CD8-positive, alpha-beta memory T cell (primary cell): ENCODE data around the gene IRAK1. TPM values are rescaled to one million over a fixed set of nuclear protein-coding genes. Genes with fewer than 3 reads are reported as not detected.

Experiments used
- CTCF ChIA-PET: fragments of 350-600 bp; sonication (Branson Sonifier 250); formaldehyde crosslinking; loops from one replicate; lab custom pipeline; 2021; ENCODE audit warnings: antibody characterized with exemption; lab: Charles Lee
- POLR2A ChIA-PET: fragments of 350-600 bp; sonication (Branson Sonifier 250); formaldehyde crosslinking; loops from one replicate; lab custom pipeline; 2021; ENCODE audit warnings: antibody characterized with exemption; lab: Charles Lee
- DNase-seq, 5 donors: peaks; one replicate each; pipeline versions ENCODE4 v3.0.0 to v3.0.0-alpha.2; 2020 to 2022; ENCODE audit warnings: mixed read lengths in 1 of 5
- H3K27ac ChIP-seq: one replicate; pipeline ENCODE4 v1.7.0; 2013; ENCODE audit warnings: low read depth, mild to moderate bottlenecking, low read length, moderate library complexity
- H3K27me3 ChIP-seq: 2 replicates; pipeline ENCODE4 v1.7.0; 2013; ENCODE audit warnings: low read length, mild to moderate bottlenecking; ENCODE audit not compliant: insufficient read depth, poor library complexity, severe bottlenecking
- H3K36me3 ChIP-seq: 2 replicates; pipeline ENCODE4 v1.7.0; 2013; ENCODE audit warnings: mild to moderate bottlenecking, low read length, moderate library complexity; ENCODE audit not compliant: insufficient read depth
- H3K4me1 ChIP-seq: 2 replicates; pipeline ENCODE4 v1.7.0; 2013; ENCODE audit warnings: mild to moderate bottlenecking, low read length, moderate library complexity; ENCODE audit not compliant: insufficient read depth
- H3K4me3 ChIP-seq: 2 replicates; pipeline ENCODE4 v1.7.0; 2013; ENCODE audit warnings: mild to moderate bottlenecking, low read length
- H3K9me3 ChIP-seq: 2 replicates; pipeline ENCODE4 v1.7.0; 2013; ENCODE audit warnings: mild to moderate bottlenecking, low read length
- H3K27ac Mint-ChIP-seq, 8 donors: one replicate each; pipeline ENCODE4 v1.8.0; 2020 to 2021; ENCODE audit warnings: mixed read lengths in 8 of 8, mild to moderate bottlenecking in 6 of 8, inconsistent platforms in 3 of 8, moderate library complexity in 3 of 8
- H3K27me3 Mint-ChIP-seq, 2 donors: one replicate each; pipeline ENCODE4 v1.8.0; 2020 to 2021; ENCODE audit warnings: mixed read lengths in 2 of 2, mild to moderate bottlenecking in 1 of 2, moderate library complexity in 1 of 2
- H3K36me3 Mint-ChIP-seq, 3 donors: one replicate each; pipeline ENCODE4 v1.8.0; 2020 to 2021; ENCODE audit warnings: mixed read lengths in 3 of 3, inconsistent platforms in 1 of 3, mild to moderate bottlenecking in 1 of 3
- H3K4me1 Mint-ChIP-seq, 3 donors: one replicate each; pipeline ENCODE4 v1.8.0; 2020 to 2021; ENCODE audit warnings: mixed read lengths in 3 of 3, inconsistent platforms in 1 of 3, mild to moderate bottlenecking in 1 of 3
- H3K4me3 Mint-ChIP-seq, 7 donors: one replicate each; pipeline ENCODE4 v1.8.0; 2020 to 2021; ENCODE audit warnings: mixed read lengths in 7 of 7, mild to moderate bottlenecking in 6 of 7, moderate library complexity in 4 of 7, inconsistent platforms in 2 of 7
- H3K9me3 Mint-ChIP-seq, 5 donors: one replicate each; pipeline ENCODE4 v1.8.0; 2020 to 2022; ENCODE audit warnings: mixed read lengths in 5 of 5, mild to moderate bottlenecking in 3 of 5, moderate library complexity in 2 of 5, inconsistent platforms in 1 of 5
- polyA plus RNA-seq: library from polyadenylated mRNA; unstranded; fragments of 300-500 nt; fragmentation: Illumina TruSeq; gene quantifications from one replicate; pipeline ENCODE4 v1.2.3, GENCODE V29; 2021
- total RNA-seq, 2 experiments: library from RNA; stranded (reverse); gene quantifications; one replicate each; pipeline ENCODE4 v1.2.3, GENCODE V29; 2021

IRAK1 gene
- total and polyA plus RNA-seq, 3 experiments from 2014 or later, result 58.0 to 214 (median 208) TPM

DNA sequence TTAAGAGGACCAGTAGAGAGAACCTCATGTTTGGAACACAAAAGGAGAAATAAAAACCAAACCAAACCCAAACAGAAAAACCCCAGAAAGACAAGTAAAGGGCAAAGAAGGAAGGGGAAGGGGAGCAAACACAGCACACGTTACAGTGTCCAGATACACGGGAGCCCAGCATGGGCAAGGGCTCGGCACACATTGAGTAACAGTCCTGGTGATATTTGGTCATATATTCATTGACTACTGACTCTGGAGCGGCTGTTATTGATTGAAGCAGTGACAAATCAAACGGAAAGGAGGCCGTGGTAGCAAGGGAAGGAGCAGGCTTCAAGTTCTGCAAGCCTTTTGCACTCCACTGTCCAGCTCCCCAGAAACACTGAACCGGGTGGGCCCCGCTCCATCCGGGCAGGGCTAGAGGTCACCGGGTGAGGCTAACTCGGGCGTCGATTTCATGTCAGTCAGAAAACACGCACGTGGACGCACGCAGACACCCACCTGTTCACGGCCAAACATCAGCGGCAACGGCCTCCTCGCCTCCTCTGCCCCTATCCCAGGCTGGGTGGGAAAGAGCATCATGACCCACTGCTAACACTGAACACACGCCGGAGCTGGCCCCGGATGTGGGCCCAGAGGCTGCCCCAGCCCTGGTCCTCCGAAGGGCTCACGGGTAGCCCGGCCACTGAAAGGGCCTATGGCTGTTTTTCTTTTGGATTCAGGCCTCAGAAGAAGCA is 3.7 kb upstream of the IRAK1 start:
- H3K4me1 Mint-ChIP-seq, result peaks cover 10 to 20% (median 16%) of the 10 kb centered on the region in 3 donors

DNA sequence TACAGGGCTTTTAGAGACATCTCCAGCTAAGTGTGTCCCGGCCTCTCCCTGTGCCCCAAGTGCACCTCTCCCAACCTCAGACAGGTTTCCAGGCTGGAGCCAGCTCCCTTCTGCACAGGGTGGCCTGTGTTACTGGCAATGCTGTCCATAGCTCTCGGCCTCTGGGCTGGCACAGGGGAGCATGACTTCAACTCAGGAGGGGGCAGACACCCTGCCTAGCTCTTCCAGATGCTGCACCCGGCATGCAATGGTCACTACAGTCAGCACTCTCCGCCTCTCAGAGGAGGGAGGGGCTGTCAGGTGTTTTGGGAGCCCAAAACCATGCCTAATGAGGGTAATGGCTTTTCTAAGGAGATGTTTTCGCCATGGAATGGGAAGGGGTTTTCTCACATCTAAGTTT is 2.4 kb upstream of the IRAK1 start:
- Mint-ChIP-seq H3K4me3 (peak overlapping the region in 2 of 7 donors; percentile 40 to 56), H3K27ac (peak overlapping the region in 4 of 8 donors; percentile 29 to 78 (median 69)), H3K9me3 (no peaks in the 10 kb centered on the region), H3K36me3 (peaks cover 0 to 24% (median 0%) of the 10 kb centered on the region in 3 donors), H3K4me1 (peaks cover 10 to 17% (median 11%) of the 10 kb centered on the region in 3 donors), H3K27me3 (peaks cover 0 to 6% of the 10 kb centered on the region in 2 donors)
- Histone ChIP-seq H3K4me3 (no peak overlapping the region), H3K27me3 (no peaks in the 10 kb centered on the region), H3K27ac (no peak overlapping the region), H3K9me3 (no peaks in the 10 kb centered on the region), H3K36me3 (no peaks in the 10 kb centered on the region), H3K4me1 (peaks cover 8% of the 10 kb centered on the region)
- DNase-seq, result no peak
- POLR2A ChIA-PET, result interaction anchor here (0.6 kb wide), 1 partner anchor 24 kb away, joined by 7 read pairs; no protein-coding TSS in a partner anchor
- CTCF ChIA-PET, result interaction anchor here (1.1 kb wide), 1 partner anchor 8 kb away, joined by 3 read pairs; no protein-coding TSS in a partner anchor

More for the DNA sequence above, 3.7 kb upstream of the IRAK1 start:
- H3K36me3 Mint-ChIP-seq, result peaks cover 0 to 29% (median 4%) of the 10 kb centered on the region in 3 donors
- ChIA-PET POLR2A (no interaction called here), CTCF (interaction anchor here (0.9 kb wide), 1 partner anchor 9 kb away, joined by 3 read pairs; no protein-coding TSS in a partner anchor)
- no peaks in the 10 kb centered on the region for H3K9me3 Mint-ChIP-seq
- H3K4me1 ChIP-seq, result peaks cover 8% of the 10 kb centered on the region
- no peak for DNase-seq
- peaks cover 0 to 9% of the 10 kb centered on the region in 2 donors for H3K27me3 Mint-ChIP-seq
- no peaks in the 10 kb centered on the region for H3K9me3 ChIP-seq
- H3K4me3 ChIP-seq, result no peak overlapping the region
- peak overlapping the region in 1 of 7 donors; percentile 74 for H3K4me3 Mint-ChIP-seq
- no peak overlapping the region for H3K27ac ChIP-seq
- no peaks in the 10 kb centered on the region for H3K27me3 ChIP-seq
- H3K36me3 ChIP-seq, result no peaks in the 10 kb centered on the region
- peak overlapping the region in 6 of 8 donors; percentile 17 to 95 (median 58) for H3K27ac Mint-ChIP-seq

DNA sequence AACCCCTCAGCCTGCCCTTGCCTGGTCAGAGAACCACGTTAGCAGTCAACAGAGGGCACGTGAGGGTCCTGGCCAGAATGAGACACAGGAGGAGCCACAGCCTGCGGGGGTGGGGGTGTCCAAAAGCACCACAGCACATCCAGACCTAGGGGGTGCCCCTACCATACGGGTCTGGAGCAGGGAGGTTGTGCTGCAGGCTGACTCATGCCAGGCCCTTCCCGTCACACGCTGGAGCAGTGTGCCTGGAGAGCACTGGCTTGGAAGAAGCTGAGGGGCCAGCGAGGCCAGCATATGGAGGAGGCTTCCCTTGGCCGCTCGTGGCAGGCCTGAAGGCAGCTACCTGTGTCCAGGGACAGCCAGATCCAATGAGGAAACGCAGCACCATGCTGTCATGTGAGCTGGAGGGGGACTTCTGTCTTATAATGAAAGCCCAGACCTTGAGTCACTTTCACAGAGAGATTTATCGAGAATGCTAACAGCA is 1.5 kb upstream of the IRAK1 start:
- DNase-seq, result no peak
- peak overlapping the region in 7 of 8 donors; percentile 17 to 97 (median 72) for H3K27ac Mint-ChIP-seq
- CTCF ChIA-PET, result interaction anchor here (1.4 kb wide), 1 partner anchor 20 kb away, joined by 4 read pairs; no protein-coding TSS in a partner anchor

DNA sequence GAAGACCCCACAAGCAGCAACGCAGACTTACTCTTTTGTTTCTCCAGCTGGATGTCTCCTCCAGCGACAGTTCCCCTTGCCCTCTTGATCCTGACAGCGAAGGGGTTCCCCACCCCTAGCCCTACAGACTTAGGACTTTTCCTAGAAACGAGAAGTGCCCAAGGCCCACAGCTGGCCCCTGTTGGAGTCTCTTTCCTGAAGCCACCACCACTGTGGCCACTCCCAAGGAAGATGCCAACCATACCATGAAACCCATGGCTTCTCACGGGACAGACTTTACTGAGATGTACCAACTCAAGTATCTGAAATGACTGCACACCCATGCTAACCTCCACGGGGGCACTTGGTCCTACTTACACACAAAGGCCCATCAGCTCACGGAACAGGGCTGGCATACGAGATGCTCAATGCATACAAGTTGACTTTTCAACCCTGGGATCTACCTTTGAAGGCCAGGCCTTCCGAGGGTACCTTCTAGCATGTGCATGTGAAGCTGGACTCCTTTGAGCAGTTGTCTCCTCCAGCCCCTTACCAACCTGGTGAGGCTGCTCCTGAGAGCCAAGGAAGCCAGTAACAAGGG is 924 bp upstream of the IRAK1 start:
- H3K27ac Mint-ChIP-seq, result peak overlapping the region; percentile 89 to 97 (median 92)
- H3K4me1 ChIP-seq, result peaks cover 8% of the 10 kb centered on the region
- no peak for DNase-seq
- H3K4me1 Mint-ChIP-seq, result peaks cover 13 to 21% (median 15%) of the 10 kb centered on the region in 3 donors
- peak overlapping the region; percentile 67 for H3K27ac ChIP-seq
- H3K4me3 Mint-ChIP-seq, result peak overlapping the region; percentile 85 to 92 (median 87)
- H3K9me3 ChIP-seq, result no peaks in the 10 kb centered on the region
- peak overlapping the region; percentile 39 for H3K4me3 ChIP-seq
- CTCF ChIA-PET, result interaction anchor here (1.3 to 1.4 kb wide), 3 partner anchors 21 to 52 kb away, joined by 3 to 5 read pairs (median 4); no protein-coding TSS in a partner anchor
- H3K9me3 Mint-ChIP-seq, result no peaks in the 10 kb centered on the region
- POLR2A ChIA-PET, result interaction anchor here (0.5 to 1.2 kb wide), 4 partner anchors 15 to 76 kb away, joined by 3 to 5 read pairs (median 4); partner anchors contain the start of gene TMEM187
- no peaks in the 10 kb centered on the region for H3K36me3 ChIP-seq
- H3K36me3 Mint-ChIP-seq, result peaks cover 0 to 29% (median 2%) of the 10 kb centered on the region in 3 donors
- H3K27me3 ChIP-seq, result no peaks in the 10 kb centered on the region
- peaks cover 0 to 4% of the 10 kb centered on the region in 2 donors for H3K27me3 Mint-ChIP-seq

More for the DNA sequence above, 1.5 kb upstream of the IRAK1 start:
- no peaks in the 10 kb centered on the region for H3K9me3 Mint-ChIP-seq
- no peaks in the 10 kb centered on the region for H3K9me3 ChIP-seq
- peaks cover 0 to 28% (median 0%) of the 10 kb centered on the region in 3 donors for H3K36me3 Mint-ChIP-seq
- H3K4me1 ChIP-seq, result peaks cover 8% of the 10 kb centered on the region
- POLR2A ChIA-PET, result interaction anchor here (1.1 kb wide), 1 partner anchor 49 kb away, joined by 3 read pairs; the partner anchor contains the start of gene TMEM187
- H3K27ac ChIP-seq, result no peak overlapping the region
- H3K4me3 ChIP-seq, result no peak overlapping the region
- no peak overlapping the region for H3K4me3 Mint-ChIP-seq
- peaks cover 10 to 17% (median 11%) of the 10 kb centered on the region in 3 donors for H3K4me1 Mint-ChIP-seq
- peaks cover 0 to 6% of the 10 kb centered on the region in 2 donors for H3K27me3 Mint-ChIP-seq
- no peaks in the 10 kb centered on the region for H3K27me3 ChIP-seq
- H3K36me3 ChIP-seq, result no peaks in the 10 kb centered on the region

DNA sequence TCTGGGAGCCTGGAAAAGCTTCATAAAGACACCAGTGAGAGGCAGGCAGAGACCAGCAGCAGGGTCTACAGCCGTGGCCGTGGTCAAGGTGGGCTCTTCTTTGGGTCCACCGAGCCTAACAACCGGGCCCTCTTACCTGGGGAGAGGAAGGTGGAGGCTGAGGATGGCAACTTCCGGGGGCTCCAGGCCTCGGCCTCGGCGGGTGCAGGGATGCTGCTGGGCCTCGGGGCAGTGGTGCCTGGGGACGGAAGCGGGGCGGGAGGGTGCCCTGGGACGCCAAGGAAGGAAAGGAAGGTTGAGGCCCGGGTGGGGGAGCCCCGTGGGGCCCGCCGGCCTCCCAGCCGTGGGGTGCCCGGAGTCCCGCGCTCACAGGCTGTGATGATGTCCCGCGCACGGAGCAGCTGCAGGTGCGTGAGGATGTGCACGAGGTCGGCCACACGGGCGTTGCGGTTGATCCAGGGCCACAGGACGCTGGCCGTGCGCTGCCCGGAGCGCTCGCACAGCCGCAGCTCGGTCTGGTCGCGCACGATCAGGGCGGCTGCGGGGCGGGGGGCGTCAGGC is 561 bp downstream of the IRAK1 start:
- Histone ChIP-seq H3K9me3 (no peaks in the 10 kb centered on the region), H3K4me1 (peaks cover 8% of the 10 kb centered on the region), H3K36me3 (no peaks in the 10 kb centered on the region), H3K27ac (peak overlapping the region; percentile 79), H3K27me3 (no peaks in the 10 kb centered on the region), H3K4me3 (peak overlapping the region; percentile 56)
- ChIA-PET CTCF (interaction anchor here (0.7 kb wide), 1 partner anchor 17 kb away, joined by 4 read pairs; no protein-coding TSS in a partner anchor), POLR2A (interaction anchor here (1.0 kb wide), 1 partner anchor 48 kb away, joined by 4 read pairs; the partner anchor contains the start of gene HCFC1)
- peaks cover 0 to 4% of the 10 kb centered on the region in 2 donors for H3K27me3 Mint-ChIP-seq
- H3K27ac Mint-ChIP-seq, result peak overlapping the region; percentile 74 to 98 (median 91)
- H3K4me3 Mint-ChIP-seq, result peak overlapping the region; percentile 84 to 94 (median 88)
- H3K9me3 Mint-ChIP-seq, result no peaks in the 10 kb centered on the region
- peak in 2 of 5 donors; percentile 12 to 24 for DNase-seq
- H3K36me3 Mint-ChIP-seq, result peaks cover 0 to 35% (median 2%) of the 10 kb centered on the region in 3 donors
- H3K4me1 Mint-ChIP-seq, result peaks cover 13 to 29% (median 22%) of the 10 kb centered on the region in 3 donors

DNA sequence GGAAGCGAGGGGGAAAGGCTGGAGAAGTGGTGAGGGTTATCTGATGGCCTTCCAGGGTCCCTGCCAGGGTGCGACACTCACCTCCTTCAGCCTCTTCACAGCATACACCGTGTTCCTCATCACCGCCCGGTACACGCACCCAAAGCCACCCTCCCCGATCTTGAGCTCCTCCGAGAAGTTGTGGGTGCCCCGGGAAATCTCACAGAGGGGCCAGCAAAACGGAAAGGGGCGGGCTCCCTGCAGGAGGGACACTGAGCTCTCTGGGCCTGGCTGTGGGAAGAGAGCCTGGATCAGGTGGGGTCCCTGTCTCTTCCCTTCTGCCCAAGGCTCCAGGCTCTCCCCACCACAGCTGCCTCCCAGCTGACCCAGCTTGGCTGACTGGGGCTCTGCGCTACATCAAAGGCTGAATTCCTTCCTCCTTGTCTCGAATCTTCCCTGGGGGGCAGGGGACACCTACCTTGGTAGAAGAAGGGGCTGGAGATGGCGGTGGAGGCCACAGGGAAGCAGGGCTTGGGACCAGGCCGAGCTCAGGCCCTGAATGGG is 1.1 kb downstream of the IRAK1 start:
- Histone ChIP-seq H3K36me3 (no peaks in the 10 kb centered on the region), H3K4me3 (peak overlapping the region; percentile 56), H3K9me3 (no peaks in the 10 kb centered on the region), H3K4me1 (peaks cover 8% of the 10 kb centered on the region), H3K27ac (peak overlapping the region; percentile 79), H3K27me3 (no peaks in the 10 kb centered on the region)
- peaks cover 0 to 4% of the 10 kb centered on the region in 2 donors for H3K27me3 Mint-ChIP-seq
- H3K9me3 Mint-ChIP-seq, result no peaks in the 10 kb centered on the region
- peak overlapping the region; percentile 74 to 98 (median 91) for H3K27ac Mint-ChIP-seq
- ChIA-PET POLR2A (interaction anchor here (1.0 kb wide), 1 partner anchor 47 kb away, joined by 4 read pairs; the partner anchor contains the start of gene HCFC1), CTCF (interaction anchor here (0.7 to 1.5 kb wide), 2 partner anchors 16 to 33 kb away, joined by 4 read pairs; no protein-coding TSS in a partner anchor)
- no peak for DNase-seq
- peaks cover 14 to 31% (median 22%) of the 10 kb centered on the region in 3 donors for H3K4me1 Mint-ChIP-seq
- H3K4me3 Mint-ChIP-seq, result peak overlapping the region; percentile 84 to 94 (median 88)
- peaks cover 0 to 36% (median 2%) of the 10 kb centered on the region in 3 donors for H3K36me3 Mint-ChIP-seq
